ENCODE data around the gene SMARCD3. TPM values are rescaled to one million over a fixed set of nuclear protein-coding genes. Genes with fewer than 3 reads are reported as not detected.

SMARCD3 gene
- total and polyA plus RNA-seq, 9 of the 15 experiments (the other 6 are each of a cell fraction or from before 2014, with no cell fraction given): 0.43 to 3.6 (median 2.6) TPM

DNA sequence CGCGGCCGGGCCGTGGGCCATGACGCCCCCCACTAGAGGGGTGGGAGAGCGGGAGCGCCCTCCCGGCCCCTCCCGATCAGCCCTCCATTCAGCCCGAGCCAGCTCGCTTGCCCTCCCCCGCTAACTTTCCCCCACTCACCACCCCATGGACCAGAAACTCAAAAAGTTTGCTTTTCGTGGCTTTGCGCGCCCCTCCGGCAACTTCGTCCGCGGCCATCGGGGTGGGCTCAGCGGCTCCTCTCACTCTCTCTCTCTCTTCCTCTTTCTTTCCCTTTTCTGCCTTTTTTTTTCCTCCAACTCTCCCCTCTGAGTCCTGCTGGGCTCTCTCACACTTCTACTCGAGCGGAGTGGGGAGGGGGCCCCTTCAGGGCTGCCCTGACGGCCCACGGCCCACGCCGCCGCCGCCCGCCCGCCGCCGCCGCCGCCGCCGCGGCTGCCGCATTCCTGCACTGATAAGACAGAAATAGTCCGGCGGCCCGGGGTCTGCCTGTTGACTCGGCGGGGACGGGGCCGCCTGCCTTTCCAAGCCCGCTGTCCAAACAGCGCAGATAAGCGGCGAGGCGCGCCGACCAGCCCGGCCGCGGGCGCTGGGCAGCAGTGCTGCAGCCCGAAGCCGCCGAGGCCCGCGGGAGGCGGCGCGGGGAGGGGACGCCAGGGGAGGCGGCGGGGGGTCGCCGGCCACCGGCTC is at the start of gene SMARCD3 (continued):
- TF ChIP-seq, protein P1, sequence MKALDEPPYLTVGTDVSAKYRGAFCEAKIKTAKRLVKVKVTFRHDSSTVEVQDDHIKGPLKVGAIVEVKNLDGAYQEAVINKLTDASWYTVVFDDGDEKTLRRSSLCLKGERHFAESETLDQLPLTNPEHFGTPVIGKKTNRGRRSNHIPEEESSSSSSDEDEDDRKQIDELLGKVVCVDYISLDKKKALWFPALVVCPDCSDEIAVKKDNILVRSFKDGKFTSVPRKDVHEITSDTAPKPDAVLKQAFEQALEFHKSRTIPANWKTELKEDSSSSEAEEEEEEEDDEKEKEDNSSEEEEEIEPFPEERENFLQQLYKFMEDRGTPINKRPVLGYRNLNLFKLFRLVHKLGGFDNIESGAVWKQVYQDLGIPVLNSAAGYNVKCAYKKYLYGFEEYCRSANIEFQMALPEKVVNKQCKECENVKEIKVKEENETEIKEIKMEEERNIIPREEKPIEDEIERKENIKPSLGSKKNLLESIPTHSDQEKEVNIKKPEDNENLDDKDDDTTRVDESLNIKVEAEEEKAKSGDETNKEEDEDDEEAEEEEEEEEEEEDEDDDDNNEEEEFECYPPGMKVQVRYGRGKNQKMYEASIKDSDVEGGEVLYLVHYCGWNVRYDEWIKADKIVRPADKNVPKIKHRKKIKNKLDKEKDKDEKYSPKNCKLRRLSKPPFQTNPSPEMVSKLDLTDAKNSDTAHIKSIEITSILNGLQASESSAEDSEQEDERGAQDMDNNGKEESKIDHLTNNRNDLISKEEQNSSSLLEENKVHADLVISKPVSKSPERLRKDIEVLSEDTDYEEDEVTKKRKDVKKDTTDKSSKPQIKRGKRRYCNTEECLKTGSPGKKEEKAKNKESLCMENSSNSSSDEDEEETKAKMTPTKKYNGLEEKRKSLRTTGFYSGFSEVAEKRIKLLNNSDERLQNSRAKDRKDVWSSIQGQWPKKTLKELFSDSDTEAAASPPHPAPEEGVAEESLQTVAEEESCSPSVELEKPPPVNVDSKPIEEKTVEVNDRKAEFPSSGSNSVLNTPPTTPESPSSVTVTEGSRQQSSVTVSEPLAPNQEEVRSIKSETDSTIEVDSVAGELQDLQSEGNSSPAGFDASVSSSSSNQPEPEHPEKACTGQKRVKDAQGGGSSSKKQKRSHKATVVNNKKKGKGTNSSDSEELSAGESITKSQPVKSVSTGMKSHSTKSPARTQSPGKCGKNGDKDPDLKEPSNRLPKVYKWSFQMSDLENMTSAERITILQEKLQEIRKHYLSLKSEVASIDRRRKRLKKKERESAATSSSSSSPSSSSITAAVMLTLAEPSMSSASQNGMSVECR (CRISPR knock-in tag; IDR thresholded peaks at IDR 0.05): no peak
- TF ChIP-seq KAT2B (IDR thresholded peaks at IDR 0.05; ENCODE audit: low read depth, low read length) (no peak), HDGF (IDR thresholded peaks at IDR 0.05) (no peak), SMARCE1 (IDR thresholded peaks at IDR 0.05) (peak; percentile 68; the same call in 1 of the 2 replicates), ZNF197 (CRISPR knock-in tag; IDR thresholded peaks at IDR 0.05; ENCODE audit: low read depth) (peak; percentile 44; the same call in 1 of the 2 replicates), XRCC5 (IDR thresholded peaks at IDR 0.05; ENCODE audit: low read depth, low read length) (no peak), RB1 (IDR thresholded peaks at IDR 0.05; ENCODE audit: low read depth) (peak; percentile 78), MEF2A (IDR thresholded peaks at IDR 0.05; ENCODE audit: control insufficient read depth, low read depth, low read length) (peak; percentile 74), SRF (CRISPR knock-in tag; IDR thresholded peaks at IDR 0.05) (no peak), NR1H2 (CRISPR knock-in tag; IDR thresholded peaks at IDR 0.05) (no peak), ZBTB7A (IDR thresholded peaks at IDR 0.05; ENCODE audit: borderline replicate concordance, control insufficient read depth, low read depth, low read length) (peak; percentile 93), TCF7L2 (IDR thresholded peaks at IDR 0.05; ENCODE audit: low read depth, low read length) (no peak)
- TF ChIP-seq, protein P2, sequence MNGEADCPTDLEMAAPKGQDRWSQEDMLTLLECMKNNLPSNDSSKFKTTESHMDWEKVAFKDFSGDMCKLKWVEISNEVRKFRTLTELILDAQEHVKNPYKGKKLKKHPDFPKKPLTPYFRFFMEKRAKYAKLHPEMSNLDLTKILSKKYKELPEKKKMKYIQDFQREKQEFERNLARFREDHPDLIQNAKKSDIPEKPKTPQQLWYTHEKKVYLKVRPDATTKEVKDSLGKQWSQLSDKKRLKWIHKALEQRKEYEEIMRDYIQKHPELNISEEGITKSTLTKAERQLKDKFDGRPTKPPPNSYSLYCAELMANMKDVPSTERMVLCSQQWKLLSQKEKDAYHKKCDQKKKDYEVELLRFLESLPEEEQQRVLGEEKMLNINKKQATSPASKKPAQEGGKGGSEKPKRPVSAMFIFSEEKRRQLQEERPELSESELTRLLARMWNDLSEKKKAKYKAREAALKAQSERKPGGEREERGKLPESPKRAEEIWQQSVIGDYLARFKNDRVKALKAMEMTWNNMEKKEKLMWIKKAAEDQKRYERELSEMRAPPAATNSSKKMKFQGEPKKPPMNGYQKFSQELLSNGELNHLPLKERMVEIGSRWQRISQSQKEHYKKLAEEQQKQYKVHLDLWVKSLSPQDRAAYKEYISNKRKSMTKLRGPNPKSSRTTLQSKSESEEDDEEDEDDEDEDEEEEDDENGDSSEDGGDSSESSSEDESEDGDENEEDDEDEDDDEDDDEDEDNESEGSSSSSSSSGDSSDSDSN (IDR thresholded peaks at IDR 0.05; ENCODE audit: borderline replicate concordance in 1 of 2, low read depth in 2 of 2, low read length in 2 of 2): peak; percentile 94 to 96; a peak in 3 of 4 replicates
- TF ChIP-seq, protein P3, sequence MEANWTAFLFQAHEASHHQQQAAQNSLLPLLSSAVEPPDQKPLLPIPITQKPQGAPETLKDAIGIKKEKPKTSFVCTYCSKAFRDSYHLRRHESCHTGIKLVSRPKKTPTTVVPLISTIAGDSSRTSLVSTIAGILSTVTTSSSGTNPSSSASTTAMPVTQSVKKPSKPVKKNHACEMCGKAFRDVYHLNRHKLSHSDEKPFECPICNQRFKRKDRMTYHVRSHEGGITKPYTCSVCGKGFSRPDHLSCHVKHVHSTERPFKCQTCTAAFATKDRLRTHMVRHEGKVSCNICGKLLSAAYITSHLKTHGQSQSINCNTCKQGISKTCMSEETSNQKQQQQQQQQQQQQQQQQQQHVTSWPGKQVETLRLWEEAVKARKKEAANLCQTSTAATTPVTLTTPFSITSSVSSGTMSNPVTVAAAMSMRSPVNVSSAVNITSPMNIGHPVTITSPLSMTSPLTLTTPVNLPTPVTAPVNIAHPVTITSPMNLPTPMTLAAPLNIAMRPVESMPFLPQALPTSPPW (CRISPR knock-in tag; IDR thresholded peaks at IDR 0.05): peak; percentile 80
- TF ChIP-seq, protein P4, sequence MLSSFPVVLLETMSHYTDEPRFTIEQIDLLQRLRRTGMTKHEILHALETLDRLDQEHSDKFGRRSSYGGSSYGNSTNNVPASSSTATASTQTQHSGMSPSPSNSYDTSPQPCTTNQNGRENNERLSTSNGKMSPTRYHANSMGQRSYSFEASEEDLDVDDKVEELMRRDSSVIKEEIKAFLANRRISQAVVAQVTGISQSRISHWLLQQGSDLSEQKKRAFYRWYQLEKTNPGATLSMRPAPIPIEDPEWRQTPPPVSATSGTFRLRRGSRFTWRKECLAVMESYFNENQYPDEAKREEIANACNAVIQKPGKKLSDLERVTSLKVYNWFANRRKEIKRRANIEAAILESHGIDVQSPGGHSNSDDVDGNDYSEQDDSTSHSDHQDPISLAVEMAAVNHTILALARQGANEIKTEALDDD (IDR thresholded peaks at IDR 0.05): no peak
- TF ChIP-seq, protein P5, sequence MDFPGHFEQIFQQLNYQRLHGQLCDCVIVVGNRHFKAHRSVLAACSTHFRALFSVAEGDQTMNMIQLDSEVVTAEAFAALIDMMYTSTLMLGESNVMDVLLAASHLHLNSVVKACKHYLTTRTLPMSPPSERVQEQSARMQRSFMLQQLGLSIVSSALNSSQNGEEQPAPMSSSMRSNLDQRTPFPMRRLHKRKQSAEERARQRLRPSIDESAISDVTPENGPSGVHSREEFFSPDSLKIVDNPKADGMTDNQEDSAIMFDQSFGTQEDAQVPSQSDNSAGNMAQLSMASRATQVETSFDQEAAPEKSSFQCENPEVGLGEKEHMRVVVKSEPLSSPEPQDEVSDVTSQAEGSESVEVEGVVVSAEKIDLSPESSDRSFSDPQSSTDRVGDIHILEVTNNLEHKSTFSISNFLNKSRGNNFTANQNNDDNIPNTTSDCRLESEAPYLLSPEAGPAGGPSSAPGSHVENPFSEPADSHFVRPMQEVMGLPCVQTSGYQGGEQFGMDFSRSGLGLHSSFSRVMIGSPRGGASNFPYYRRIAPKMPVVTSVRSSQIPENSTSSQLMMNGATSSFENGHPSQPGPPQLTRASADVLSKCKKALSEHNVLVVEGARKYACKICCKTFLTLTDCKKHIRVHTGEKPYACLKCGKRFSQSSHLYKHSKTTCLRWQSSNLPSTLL (IDR thresholded peaks at IDR 0.05): no peak

Measured in K562 (cell line).